ENCODE measurements around the gene GCH1.
"Not testable (repeated sequence)": the region's sequence is repeated elsewhere in the genome, so short reads cannot be mapped to it uniquely, and the experiment has no call there.

The GCH1 gene

GRCh38 chr14:54803926-54804537 is 98.6 kb downstream of the GCH1 start:
- peaks cover 3% of the 10 kb centered on the region for H3K9me3 Mint-ChIP-seq
- no peaks in the 10 kb centered on the region for H3K36me3 Mint-ChIP-seq (ENCODE audit: low read depth)
- H3K4me1 Mint-ChIP-seq: peaks cover 25% of the 10 kb centered on the region
- no peak overlapping the region for H3K4me3 Mint-ChIP-seq
- H3K27ac Mint-ChIP-seq: no peak overlapping the region
- peaks cover 22% of the 10 kb centered on the region for H3K27me3 Mint-ChIP-seq (ENCODE audit: low read depth)
- TF ChIP-seq, protein P1, sequence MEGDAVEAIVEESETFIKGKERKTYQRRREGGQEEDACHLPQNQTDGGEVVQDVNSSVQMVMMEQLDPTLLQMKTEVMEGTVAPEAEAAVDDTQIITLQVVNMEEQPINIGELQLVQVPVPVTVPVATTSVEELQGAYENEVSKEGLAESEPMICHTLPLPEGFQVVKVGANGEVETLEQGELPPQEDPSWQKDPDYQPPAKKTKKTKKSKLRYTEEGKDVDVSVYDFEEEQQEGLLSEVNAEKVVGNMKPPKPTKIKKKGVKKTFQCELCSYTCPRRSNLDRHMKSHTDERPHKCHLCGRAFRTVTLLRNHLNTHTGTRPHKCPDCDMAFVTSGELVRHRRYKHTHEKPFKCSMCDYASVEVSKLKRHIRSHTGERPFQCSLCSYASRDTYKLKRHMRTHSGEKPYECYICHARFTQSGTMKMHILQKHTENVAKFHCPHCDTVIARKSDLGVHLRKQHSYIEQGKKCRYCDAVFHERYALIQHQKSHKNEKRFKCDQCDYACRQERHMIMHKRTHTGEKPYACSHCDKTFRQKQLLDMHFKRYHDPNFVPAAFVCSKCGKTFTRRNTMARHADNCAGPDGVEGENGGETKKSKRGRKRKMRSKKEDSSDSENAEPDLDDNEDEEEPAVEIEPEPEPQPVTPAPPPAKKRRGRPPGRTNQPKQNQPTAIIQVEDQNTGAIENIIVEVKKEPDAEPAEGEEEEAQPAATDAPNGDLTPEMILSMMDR (IDR thresholded peaks at IDR 0.05; ENCODE audit: unreplicated experiment in 3 of 3): no peak

- Mint-ChIP-seq H3K9me3 (peaks cover 3% of the 10 kb centered on the region), H3K4me1 (peaks cover 19% of the 10 kb centered on the region), H3K27me3 (ENCODE audit: low read depth) (peaks cover 22% of the 10 kb centered on the region)
Observed at GRCh38 chr14:54803396-54803795, 99.2 kb downstream of the GCH1 start.

GRCh38 chr14:54801482-54801881 is 101.1 kb downstream of the GCH1 start:
- H3K27ac Mint-ChIP-seq; H3K4me3 Mint-ChIP-seq; H3K36me3 Mint-ChIP-seq (ENCODE audit: low read depth); H3K9me3 Mint-ChIP-seq; H3K4me1 Mint-ChIP-seq: not testable (repeated sequence)
- H3K27me3 Mint-ChIP-seq (ENCODE audit: low read depth): peaks cover 20% of the 10 kb centered on the region

More at GRCh38 chr14:54803396-54803795, 99.2 kb downstream of the GCH1 start:
- no peaks in the 10 kb centered on the region for H3K36me3 Mint-ChIP-seq (ENCODE audit: low read depth)
- H3K4me3 Mint-ChIP-seq: no peak overlapping the region
- no peak overlapping the region for H3K27ac Mint-ChIP-seq
- TF ChIP-seq, protein P1 (IDR thresholded peaks at IDR 0.05; ENCODE audit: unreplicated experiment in 3 of 3): no peak

- no peaks in the 10 kb centered on the region for H3K4me1 Mint-ChIP-seq
- TF ChIP-seq, protein P1 (IDR thresholded peaks at IDR 0.05; ENCODE audit: unreplicated experiment in 3 of 3): no peak
- H3K9me3 Mint-ChIP-seq: peaks cover 9% of the 10 kb centered on the region
- peaks cover 6% of the 10 kb centered on the region for H3K27me3 Mint-ChIP-seq (ENCODE audit: low read depth)
- H3K27ac Mint-ChIP-seq: no peak overlapping the region
- no peak overlapping the region for H3K4me3 Mint-ChIP-seq
- H3K36me3 Mint-ChIP-seq (ENCODE audit: low read depth): no peaks in the 10 kb centered on the region
Observed at GRCh38 chr14:54798465-54799124, 104.0 kb downstream of the GCH1 start.

- H3K36me3 Mint-ChIP-seq (ENCODE audit: low read depth): no peaks in the 10 kb centered on the region
- peaks cover 9% of the 10 kb centered on the region for H3K9me3 Mint-ChIP-seq
- H3K27me3 Mint-ChIP-seq (ENCODE audit: low read depth): peaks cover 6% of the 10 kb centered on the region
- H3K27ac Mint-ChIP-seq: no peak overlapping the region
- no peak overlapping the region for H3K4me3 Mint-ChIP-seq
- no peaks in the 10 kb centered on the region for H3K4me1 Mint-ChIP-seq
- TF ChIP-seq, protein P1 (IDR thresholded peaks at IDR 0.05; ENCODE audit: unreplicated experiment in 3 of 3): no peak
Observed at GRCh38 chr14:54797986-54798385, 104.6 kb downstream of the GCH1 start.

- Mint-ChIP-seq H3K27me3 (ENCODE audit: low read depth) (peaks cover 6% of the 10 kb centered on the region), H3K4me3 (no peak overlapping the region), H3K4me1 (no peaks in the 10 kb centered on the region), H3K9me3 (peaks cover 9% of the 10 kb centered on the region), H3K36me3 (ENCODE audit: low read depth) (no peaks in the 10 kb centered on the region), H3K27ac (no peak overlapping the region)
- TF ChIP-seq, protein P1 (IDR thresholded peaks at IDR 0.05; ENCODE audit: unreplicated experiment in 3 of 3): no peak
Observed at GRCh38 chr14:54797556-54797955, 105.1 kb downstream of the GCH1 start.
